Renal cortex interstitium (tissue), 15 donors: ENCODE measurements around the gene ABCA7. TPM values are rescaled to one million over a fixed set of nuclear protein-coding genes. Genes with fewer than 3 reads are reported as not detected.

Source experiments
- DNase-seq, 11 donors: peaks; one replicate each; pipeline ENCODE4 v3.0.0-alpha.2; 2013; ENCODE audit warnings: low read depth in 9 of 11, low spot score in 4 of 11; ENCODE audit errors: extremely low read depth in 1 of 11
- long read RNA-seq, 16 experiments: transcript quantifications; one replicate each; lab custom pipeline, GENCODE V29; 2026
- polyA plus RNA-seq, 3 donors: library from polyadenylated mRNA; unstranded; fragments of 120-200 nt; gene quantifications; one replicate each; pipeline ENCODE4 v1.2.1, GENCODE V29; 2013; ENCODE audit not compliant: insufficient read length in 3 of 3

The ABCA7 gene, protein sequence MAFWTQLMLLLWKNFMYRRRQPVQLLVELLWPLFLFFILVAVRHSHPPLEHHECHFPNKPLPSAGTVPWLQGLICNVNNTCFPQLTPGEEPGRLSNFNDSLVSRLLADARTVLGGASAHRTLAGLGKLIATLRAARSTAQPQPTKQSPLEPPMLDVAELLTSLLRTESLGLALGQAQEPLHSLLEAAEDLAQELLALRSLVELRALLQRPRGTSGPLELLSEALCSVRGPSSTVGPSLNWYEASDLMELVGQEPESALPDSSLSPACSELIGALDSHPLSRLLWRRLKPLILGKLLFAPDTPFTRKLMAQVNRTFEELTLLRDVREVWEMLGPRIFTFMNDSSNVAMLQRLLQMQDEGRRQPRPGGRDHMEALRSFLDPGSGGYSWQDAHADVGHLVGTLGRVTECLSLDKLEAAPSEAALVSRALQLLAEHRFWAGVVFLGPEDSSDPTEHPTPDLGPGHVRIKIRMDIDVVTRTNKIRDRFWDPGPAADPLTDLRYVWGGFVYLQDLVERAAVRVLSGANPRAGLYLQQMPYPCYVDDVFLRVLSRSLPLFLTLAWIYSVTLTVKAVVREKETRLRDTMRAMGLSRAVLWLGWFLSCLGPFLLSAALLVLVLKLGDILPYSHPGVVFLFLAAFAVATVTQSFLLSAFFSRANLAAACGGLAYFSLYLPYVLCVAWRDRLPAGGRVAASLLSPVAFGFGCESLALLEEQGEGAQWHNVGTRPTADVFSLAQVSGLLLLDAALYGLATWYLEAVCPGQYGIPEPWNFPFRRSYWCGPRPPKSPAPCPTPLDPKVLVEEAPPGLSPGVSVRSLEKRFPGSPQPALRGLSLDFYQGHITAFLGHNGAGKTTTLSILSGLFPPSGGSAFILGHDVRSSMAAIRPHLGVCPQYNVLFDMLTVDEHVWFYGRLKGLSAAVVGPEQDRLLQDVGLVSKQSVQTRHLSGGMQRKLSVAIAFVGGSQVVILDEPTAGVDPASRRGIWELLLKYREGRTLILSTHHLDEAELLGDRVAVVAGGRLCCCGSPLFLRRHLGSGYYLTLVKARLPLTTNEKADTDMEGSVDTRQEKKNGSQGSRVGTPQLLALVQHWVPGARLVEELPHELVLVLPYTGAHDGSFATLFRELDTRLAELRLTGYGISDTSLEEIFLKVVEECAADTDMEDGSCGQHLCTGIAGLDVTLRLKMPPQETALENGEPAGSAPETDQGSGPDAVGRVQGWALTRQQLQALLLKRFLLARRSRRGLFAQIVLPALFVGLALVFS (N-terminal part only)
- polyA plus RNA-seq: 10 to 100 TPM in 1 of 3 donors, 1 to 10 TPM in 2; 7.2 to 10.1 (median 8.2) TPM
- long read RNA-seq, donor 1: 0 reads
- long read RNA-seq, donor 2: 0 reads
- long read RNA-seq, donor 3, partial matches to known transcripts: 0 of 1 reads
- long read RNA-seq, donor 3, other reads (novel, unspliced or antisense): 0 of 1 reads
- long read RNA-seq, donor 4, partial matches to known transcripts: 165 of 165 reads
- long read RNA-seq, donor 4, other reads (novel, unspliced or antisense): 0 of 165 reads
- long read RNA-seq, donor 5: 0 reads
- long read RNA-seq, donor 6, partial matches to known transcripts: 5 of 5 reads
- long read RNA-seq, donor 6, other reads (novel, unspliced or antisense): 0 of 5 reads
- long read RNA-seq, donor 7: 0 reads
- long read RNA-seq, donor 8: 0 reads
- long read RNA-seq, donor 9: 0 reads
- long read RNA-seq, donor 10: 0 reads
- long read RNA-seq, donor 11: 0 reads
- long read RNA-seq, donor 12: 0 reads
- long read RNA-seq, donor 13: 0 reads
- long read RNA-seq, donor 14: 0 reads
- long read RNA-seq, donor 15: 0 reads
- long read RNA-seq, donor 16: 0 reads

DNA sequence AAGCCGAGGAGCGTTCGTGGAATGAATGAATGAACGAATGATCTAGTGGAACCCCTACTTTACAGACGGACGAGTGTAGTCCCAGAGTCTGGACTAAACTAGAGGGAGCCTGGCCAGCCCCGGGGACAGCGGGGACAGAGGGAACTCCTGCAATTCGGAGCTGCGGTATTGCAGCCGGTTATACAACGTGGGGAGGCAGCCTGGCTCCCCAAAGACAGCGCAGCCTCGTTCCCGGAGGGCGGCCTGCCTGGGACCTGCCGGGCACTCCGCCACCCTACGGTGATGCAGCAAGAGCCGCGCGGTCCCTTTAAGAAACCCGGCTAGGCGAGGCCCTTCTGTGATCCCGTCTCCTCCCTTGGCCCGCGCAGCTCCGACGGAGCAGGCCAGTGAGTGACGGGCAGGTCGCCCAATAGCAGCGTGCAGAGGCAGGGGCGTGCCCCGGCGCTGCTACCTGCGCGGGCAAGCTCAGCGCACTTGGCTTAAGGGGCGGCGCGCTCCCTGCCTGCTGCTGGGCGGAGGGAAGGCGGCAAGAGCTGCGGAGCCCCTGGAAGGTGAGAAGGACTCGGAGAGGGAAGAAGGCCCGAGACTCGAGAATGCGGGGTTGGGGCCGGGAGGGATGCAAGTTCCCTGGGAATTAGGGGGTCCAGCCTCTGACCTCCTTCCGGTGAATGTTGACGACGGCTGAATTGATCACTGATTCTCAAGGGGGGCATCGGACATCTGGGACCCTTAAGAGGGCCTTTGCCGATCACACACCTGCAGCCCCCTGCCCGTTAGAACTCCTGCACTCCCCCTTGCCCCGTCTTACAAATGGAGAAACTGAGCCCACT is at the start of gene ABCA7:
ABCA7 (plus strand) TSS at position 462 of the 830 bp plus-strand sequence. CDS start 1,255 bp downstream, outside the sequence.
- DNase-seq: peak; percentile 87 to 97 (median 96)

DNA sequence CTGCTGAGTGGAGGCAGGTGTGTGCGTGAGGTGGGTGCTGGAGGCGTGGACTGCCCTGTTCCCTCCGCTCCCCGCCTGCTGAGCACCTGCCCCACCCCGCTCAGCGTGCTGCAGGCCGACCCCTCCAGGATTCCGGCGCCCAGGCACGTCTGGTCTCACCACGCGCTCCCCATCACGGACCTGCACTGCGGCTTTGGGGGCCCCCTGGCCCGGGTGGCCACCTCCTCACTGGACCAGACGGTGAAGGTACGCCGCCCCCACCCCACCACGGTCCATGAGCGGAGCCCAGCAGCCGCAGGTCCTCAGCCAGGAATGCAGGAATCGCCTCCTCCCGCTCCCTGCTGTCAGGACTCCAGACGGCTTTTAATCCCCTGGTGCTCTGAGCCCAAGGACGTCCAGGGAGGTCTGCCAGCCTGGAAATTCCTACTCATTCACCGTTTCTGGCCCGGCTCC is 49.8 kb upstream of the ABCA7 start:
- no peak for DNase-seq

DNA sequence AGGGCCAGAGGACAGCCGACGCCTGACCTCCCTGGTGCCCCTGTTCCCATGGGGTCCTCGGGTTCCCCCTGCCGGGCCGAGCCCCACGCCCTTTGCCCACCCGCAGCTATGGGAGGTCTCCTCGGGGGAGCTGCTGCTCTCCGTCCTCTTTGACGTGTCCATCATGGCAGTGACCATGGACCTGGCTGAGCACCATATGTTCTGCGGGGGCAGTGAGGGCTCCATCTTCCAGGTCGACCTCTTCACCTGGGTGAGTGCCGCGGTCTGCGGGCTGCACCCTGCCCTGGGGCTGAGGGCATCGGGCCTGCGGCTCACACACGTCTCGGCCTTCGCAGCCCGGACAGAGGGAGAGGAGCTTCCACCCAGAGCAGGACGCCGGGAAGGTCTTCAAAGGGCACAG is 49.2 kb upstream of the ABCA7 start:
- DNase-seq: no peak

DNA sequence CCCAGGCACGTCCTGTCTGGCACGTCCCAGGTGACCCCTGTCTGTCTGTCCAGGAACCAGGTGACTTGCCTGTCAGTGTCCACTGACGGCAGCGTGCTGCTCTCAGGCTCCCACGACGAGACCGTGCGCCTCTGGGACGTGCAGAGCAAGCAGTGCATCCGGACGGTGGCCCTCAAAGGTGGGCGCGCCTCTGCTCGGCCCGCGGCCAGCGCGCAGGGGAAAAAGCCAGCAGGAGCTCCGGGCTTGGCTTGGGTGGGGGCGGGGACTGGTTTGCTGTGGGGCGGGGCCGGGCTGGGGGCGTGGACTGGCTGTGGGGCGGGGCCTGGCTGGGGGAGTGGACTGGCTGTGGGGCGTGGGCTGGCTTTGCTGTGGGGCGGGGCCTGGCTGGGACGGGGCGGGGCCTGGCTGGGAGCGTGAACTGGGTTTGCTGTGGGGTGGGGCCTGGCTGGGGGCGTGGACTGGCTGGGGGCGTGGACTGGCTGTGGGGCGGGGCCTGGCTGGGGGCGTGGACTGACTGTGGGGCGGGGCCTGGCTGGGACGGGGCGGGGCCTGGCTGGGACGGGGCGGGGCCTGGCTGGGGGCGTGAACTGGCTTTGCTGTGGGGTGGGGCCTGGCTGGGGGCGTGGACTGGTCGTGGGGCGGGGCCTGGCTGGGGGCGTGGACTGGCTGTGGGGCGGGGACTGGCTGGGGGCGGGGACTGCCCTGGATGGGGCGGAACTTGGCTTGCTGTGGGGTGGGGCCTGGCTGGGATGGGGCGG is 48.6 kb upstream of the ABCA7 start:
- DNase-seq: no peak

DNA sequence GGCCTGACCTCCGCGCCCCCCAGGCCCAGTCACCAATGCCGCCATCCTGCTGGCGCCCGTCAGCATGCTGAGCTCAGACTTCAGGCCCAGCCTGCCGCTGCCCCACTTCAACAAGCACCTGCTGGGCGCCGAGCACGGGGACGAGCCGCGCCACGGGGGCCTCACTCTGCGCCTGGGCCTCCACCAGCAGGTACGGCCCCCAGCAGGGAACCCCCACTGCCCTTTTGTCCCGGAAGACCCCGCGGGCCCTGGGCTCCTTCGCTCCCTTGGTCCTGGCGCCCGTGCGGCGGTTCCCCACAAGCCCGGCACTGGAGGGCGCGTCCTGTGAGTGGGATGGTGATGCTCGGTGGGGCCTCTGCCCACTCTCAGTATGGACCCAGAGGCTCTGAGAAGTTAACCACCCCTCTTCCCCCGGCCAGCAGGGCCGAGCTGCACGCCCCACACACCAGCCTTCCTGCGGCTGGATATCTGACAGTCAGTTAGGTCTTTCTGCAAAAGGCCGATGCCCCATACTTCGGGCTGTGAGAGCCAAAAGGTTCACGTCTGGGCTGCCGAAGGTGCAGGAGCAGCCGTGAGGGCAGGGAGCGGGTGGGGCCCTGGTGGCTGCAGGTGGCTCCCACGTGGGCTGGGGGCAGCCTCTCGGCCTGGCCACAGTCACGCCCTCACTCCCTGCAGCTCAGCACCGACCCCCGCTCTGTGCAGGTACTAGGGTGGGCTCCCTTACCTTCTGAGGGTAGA is 47.8 kb upstream of the ABCA7 start:
- DNase-seq: no peak

DNA sequence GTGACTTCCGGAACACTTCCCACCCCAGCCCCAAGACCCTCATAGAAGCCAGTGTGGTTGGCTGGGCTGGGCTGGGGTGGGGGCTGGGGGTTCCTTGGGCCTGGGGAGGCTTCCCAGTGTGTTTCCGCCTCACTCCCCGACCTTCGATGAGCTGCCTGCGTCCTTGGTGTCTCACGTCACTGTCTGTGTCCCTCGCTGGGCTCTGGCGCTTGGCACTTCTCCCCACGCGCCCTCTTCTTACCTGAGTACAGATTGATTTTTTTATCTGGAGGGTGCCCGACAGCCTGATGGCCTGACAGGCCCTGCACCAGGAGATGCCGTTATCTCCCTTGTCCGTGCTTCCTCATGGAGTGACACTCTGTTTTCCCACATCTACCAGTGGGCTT is 47.2 kb upstream of the ABCA7 start:
- no peak for DNase-seq

DNA sequence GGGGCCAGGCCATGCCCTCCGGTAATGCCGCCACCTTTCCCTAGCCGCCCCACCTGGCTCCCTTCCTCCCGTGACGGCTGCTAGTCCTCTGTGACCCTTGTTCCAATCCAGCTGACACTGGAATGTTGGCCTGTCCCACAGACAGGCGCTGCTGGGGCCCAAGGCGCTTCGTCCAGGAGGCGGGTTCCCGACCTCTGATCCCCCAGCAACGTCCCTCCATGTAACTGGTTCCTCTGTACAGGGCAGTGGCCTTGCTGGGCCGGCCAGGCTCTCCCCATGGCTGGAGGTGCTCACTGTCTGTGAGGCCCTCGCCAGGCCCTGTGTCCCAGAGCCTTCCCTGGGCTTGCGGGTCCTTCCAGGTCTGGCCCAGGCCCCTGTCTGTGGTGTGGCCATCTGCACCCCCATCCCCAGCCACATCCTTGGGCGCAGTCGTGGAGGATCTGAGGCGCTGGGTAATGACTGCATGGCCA is 46.5 kb upstream of the ABCA7 start:
- no peak for DNase-seq

DNA sequence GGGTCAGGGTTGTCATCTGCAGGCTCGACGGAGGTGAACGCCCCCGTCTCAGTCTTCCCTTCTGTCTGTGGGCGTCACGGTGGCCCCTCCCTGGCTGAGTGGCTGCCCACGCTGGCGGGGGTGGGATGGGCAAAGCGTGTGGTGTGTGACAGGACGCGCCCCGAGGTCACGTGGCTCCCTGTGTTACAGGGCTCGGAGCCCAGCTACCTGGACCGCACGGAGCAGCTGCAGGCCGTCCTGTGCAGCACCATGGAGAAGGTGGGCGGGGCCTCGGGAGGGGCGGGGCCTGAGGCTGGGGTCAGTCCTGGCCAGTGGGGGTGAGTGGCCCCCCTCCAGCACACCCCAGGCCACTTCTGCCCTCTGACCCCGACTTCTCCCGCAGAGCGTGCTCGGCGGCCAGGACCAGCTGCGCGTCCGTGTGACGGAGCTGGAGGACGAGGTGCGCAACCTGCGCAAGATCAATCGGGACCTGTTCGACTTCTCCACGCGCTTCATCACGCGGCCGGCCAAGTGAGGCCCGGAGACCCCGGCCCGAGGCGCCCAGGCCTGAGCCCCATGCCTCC is 46.0 kb upstream of the ABCA7 start:
- DNase-seq: no peak

DNA sequence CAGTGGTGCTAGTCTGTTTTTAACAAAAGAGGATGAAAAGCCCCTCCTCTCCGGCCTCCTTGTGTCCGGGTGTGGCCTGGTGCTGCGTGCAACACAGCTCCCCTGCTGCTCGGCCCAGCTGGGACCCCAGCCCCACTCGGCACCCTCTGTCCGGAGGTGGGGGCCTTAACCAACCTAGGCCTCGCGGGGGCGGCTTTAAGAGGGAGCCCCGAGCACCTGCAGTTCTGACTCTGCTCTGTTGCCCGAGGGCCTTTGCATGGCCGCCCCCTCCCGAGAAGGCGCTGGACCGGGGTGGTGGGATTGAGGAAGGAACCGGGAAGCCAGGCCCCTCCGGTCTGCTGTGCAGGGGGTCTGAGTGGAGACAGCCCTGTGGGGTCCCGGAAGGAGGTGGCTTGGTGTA is 45.4 kb upstream of the ABCA7 start:
- DNase-seq: no peak

DNA sequence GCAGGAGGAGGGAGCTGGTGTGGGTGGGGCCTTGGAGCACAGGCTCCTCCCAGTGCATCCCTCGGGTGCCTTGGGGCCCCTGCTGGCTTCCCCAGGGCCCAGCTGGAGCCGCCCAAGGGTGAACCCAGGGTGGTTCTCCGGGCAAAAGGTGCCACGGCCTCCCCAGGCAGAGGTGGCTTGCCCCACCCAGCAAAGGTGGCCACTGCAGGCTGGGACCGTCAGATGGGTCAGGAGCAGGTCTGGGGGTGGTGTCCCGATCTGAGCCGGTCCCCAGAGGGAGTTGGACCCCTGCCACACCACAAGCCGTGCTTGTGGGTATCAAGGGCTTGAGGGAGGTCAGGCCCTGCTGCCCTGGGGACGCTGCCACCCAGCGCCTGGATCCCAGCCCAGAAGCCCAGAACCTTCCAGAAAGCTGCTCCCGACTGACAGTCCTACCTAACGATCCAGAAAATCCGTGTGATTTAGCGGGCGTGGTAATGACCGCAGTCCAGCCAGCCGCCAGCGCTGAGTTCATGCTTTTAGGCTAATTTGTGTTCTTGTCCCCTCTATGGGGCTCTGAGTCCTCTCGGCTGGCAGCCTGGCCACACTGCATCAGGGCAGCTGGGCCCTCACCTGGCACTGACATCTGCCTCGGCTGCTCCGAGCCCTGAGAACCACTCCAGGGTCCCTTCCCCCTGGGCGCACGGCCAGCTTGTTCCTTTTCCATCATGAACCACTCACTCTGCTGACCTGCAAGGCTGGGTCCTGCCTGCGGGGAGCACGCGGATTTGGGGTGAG is 44.7 kb upstream of the ABCA7 start:
- DNase-seq: no peak

DNA sequence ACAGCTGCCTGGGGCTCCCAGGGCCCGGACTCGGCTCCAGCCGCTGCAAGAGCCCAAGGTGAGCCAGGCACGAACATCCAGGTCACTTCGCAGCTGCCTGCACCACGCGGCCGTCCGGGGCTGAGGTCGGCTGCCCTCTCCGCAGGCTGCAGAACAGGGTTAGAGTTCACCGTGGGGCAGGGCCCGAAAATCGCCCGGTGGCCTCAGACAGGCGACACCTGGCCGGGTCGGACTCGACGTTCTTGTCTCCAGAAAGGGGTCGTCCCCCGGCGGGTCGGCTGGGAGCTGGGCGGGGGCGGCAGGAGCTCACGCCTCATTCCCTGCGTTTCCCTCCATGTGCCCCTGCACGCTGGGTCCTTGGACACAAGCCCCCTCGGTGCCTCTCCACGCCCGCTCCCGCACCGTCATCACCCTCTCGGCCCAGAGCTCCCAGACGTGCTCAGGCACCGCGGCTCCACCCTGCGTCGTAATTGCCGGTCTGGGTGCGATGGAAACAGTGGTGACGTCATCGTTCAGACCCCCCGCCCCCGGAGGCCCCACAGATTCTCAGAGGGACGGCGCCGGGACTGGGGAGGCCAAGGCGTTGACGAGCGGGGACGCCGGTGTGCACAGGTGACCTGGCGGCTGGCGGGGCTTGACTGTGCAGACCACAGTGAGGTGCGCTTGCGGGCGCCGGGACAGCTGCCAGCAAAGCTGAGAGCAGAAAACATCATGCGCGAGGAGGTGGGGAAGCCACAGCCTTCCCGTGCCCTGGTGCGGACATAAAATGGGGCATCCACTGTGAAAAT is 43.7 kb upstream of the ABCA7 start:
- no peak for DNase-seq

DNA sequence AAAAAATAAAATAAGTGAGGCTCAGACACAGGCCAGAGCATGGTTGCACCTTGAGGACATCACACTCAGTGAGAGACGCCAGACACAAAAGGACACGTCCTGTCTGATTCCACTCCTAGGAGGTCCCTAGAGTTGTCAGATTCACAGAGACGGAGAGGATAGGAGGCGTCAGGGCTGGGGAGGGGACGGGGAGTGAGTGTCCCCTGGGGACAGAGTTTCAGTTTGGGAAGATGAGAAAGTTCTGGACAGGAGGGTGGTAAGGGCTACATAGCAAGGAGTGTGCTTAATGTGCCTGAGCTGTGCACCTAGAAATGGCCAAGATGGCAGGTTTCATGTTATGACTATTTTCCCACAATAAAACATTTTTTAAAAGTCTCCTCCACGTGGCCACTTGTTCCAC is 41.8 kb upstream of the ABCA7 start:
- DNase-seq: no peak

DNA sequence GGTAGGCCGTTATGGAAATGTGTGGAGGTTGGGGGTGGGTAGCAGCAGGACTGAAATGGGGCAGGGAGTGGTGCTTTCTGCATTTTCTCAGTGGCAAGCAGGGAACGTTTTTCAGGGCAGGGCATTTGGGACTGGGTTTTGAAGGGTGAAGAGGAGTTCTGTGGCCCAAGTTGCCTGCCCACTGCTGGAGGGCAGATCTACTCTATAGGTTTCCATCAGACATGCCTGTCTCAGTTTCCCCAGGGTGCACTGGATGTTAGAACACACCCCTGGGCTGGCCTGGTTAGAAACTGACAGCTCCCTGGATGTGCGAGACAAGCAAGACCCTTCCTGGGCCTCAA is 40.6 kb upstream of the ABCA7 start:
- no peak for DNase-seq

DNA sequence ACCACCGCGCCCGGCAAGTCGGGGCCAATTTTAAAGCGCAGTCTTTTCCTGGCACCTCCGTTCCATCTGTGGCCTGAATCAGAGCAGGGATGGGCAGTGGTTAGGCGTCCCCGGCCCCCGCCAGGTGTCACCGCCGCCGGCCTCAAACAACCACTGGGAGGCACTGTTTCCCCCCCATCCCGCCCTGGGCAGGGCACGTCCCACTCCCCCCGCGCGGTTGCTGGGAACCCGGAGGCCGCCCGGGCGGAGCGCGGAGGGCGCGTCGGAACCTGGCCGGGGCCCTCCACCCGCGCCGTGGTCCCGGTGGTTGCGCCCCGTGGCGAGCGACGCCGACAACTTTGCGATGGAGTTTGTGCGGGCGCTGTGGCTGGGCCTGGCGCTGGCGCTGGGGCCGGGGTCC is 39.8 kb upstream of the ABCA7 start, which contains the start of gene GRIN3B:
GRIN3B (plus strand) TSS at position 325 of the 400 bp plus-strand sequence; CDS start at position 344, 19 bp downstream.
- no peak for DNase-seq
